Left lung (tissue), 10 donors: ENCODE data around the gene CLIC3. TPM values are rescaled to one million over a fixed set of nuclear protein-coding genes. Genes with fewer than 3 reads are reported as not detected.

ENCODE experiments used
- ATAC-seq: fragments of 200-7000 bp; cut with Tn5 transposase; one replicate; pipeline ENCODE4 v1.9.1; 2020; ENCODE audit warnings: moderate library complexity
- DNase-seq, 4 donors: peaks; one replicate each; pipeline ENCODE4 v3.0.0-alpha.2; 2013 to 2020
- H3K27ac ChIP-seq, 2 donors: fragments of 200-600 bp; sonication (generic) in 1 of 2; one replicate each; pipeline versions ENCODE4 v1.5.0 to v1.8.0; 2020 to 2021
- H3K27me3 ChIP-seq, 2 donors: fragments of 200-600 bp; sonication (generic) in 1 of 2; one replicate each; pipeline versions ENCODE4 v1.5.0 to v1.8.0; 2020 to 2021
- H3K36me3 ChIP-seq, 2 donors: fragments of 200-600 bp; sonication (generic) in 1 of 2; one replicate each; pipeline versions ENCODE4 v1.5.0 to v1.8.0; 2020 to 2021
- H3K4me1 ChIP-seq, 2 donors: fragments of 200-600 bp; one replicate each; pipeline ENCODE4 v1.8.0; 2021
- H3K4me3 ChIP-seq, 2 donors: fragments of 200-600 bp; sonication (generic) in 1 of 2; one replicate each; pipeline versions ENCODE4 v1.5.0 to v1.8.0; 2020 to 2021; ENCODE audit warnings: mild to moderate bottlenecking in 1 of 2
- H3K9me3 ChIP-seq, 2 donors: fragments of 200-600 bp; sonication (generic) in 1 of 2; one replicate each; pipeline versions ENCODE4 v1.5.0 to v1.8.0; 2020 to 2021
- intact Hi-C, 2 donors: fragments of 100-400 bp; cut with DNase I; formaldehyde crosslinking; loops; one replicate each; pipeline versions ENCODE4 v1.11.2 to v1.14.2; 2022
- polyA plus RNA-seq, 6 donors: library from polyadenylated mRNA; unstranded; fragments of 120-200 nt; gene quantifications; one replicate each; pipeline ENCODE4 v1.2.1, GENCODE V29; 2013; ENCODE audit not compliant: insufficient read length in 6 of 6
- total RNA-seq, 2 donors: library from RNA; stranded (reverse); fragmentation: NEBNext Ultra II Directional; extraction: Animal tissue kit (Norgen Biotek cat#: 25700); gene quantifications; one replicate each; pipeline ENCODE4 v1.2.1, GENCODE V29; 2021
- TF ChIP-seq, protein P1 (sequence below), 2 donors: fragments of 200-600 bp; sonication (generic) in 1 of 2; IDR thresholded peaks; one replicate each; pipeline versions ENCODE4 v1.5.0 to v1.8.0; 2021; ENCODE audit warnings: antibody characterized with exemption in 2 of 2
- donor health status: DM: no; HTN: yes; CAD: no.
- donor health status: DM: no; HTN: no; CAD: no.

Gene CLIC3
- total and polyA plus RNA-seq, 8 donors, result 30.7 to 85.4 (median 42.3) TPM

DNA sequence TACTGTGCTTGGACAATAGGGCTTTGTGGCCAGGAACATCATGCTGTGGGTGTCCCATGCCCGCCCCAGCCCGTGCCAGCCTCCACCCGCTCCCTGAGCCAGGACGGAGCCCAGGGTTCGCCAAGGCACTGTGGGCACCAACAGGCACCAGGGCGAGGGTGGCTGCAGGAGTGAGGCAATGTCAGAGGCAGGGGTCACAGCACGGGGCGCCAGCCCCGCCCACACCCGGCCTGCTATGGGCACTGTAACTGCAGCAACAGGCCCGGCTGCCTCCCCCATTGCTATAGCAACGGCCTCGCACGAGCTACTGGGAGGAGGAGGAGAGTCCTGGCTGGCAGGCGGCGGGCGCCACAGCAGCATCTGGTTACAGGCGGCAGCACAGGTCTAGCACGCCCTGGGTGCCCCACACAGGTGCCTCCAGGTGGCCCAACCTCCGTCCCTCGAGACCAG lies 29.2 kb upstream of the CLIC3 start:
- TF ChIP-seq, protein P1, sequence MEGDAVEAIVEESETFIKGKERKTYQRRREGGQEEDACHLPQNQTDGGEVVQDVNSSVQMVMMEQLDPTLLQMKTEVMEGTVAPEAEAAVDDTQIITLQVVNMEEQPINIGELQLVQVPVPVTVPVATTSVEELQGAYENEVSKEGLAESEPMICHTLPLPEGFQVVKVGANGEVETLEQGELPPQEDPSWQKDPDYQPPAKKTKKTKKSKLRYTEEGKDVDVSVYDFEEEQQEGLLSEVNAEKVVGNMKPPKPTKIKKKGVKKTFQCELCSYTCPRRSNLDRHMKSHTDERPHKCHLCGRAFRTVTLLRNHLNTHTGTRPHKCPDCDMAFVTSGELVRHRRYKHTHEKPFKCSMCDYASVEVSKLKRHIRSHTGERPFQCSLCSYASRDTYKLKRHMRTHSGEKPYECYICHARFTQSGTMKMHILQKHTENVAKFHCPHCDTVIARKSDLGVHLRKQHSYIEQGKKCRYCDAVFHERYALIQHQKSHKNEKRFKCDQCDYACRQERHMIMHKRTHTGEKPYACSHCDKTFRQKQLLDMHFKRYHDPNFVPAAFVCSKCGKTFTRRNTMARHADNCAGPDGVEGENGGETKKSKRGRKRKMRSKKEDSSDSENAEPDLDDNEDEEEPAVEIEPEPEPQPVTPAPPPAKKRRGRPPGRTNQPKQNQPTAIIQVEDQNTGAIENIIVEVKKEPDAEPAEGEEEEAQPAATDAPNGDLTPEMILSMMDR (IDR thresholded peaks at IDR 0.05), result no peak
- Histone ChIP-seq H3K4me1 (peaks cover 9 to 32% of the 10 kb centered on the region in 2 donors), H3K9me3 (no peaks in the 10 kb centered on the region), H3K36me3 (peaks cover 0 to 10% of the 10 kb centered on the region in 2 donors), H3K27ac (no peak overlapping the region), H3K4me3 (no peak overlapping the region), H3K27me3 (no peaks in the 10 kb centered on the region)
- ATAC-seq, result no peak
- DNase-seq, result peak in 1 of 4 donors; percentile 54
- intact Hi-C loops, result no loop called here

- Histone ChIP-seq H3K4me1 (peaks cover 2 to 13% of the 10 kb centered on the region in 2 donors), H3K27me3 (no peaks in the 10 kb centered on the region), H3K9me3 (no peaks in the 10 kb centered on the region), H3K27ac (no peak overlapping the region), H3K36me3 (peaks cover 0 to 15% of the 10 kb centered on the region in 2 donors), H3K4me3 (no peak overlapping the region)
- intact Hi-C loops, result no loop called here
- DNase-seq (no peak), ATAC-seq (no peak)
- TF ChIP-seq, protein P1 (IDR thresholded peaks at IDR 0.05), result no peak
Measured at GRCh38 chr9:137023583-137023991, 27.2 kb upstream of the CLIC3 start.

DNA sequence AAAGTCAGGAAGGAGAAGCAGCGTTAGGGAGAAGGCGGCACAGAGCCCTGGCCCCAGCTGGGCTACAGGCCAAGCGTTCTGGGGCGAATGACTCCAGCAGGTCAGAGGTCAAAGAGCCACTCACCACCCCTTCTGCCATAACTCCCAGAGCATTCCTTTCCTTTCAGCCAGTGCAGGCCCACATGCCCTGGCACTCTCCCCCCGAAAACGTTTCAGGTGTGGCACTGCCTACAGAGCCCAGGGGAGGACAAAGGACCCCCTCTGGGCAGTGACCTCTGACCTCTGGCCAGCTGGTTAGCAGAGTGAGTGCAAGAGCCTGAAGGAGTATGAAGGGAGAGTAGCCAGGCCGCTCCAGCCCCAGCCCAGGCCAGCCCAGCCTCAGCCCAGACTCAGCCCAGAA lies 26.8 kb upstream of the CLIC3 start:
- peaks cover 0 to 15% of the 10 kb centered on the region in 2 donors for H3K36me3 ChIP-seq
- H3K9me3 ChIP-seq, result no peaks in the 10 kb centered on the region
- no peak for ATAC-seq
- intact Hi-C loops, result no loop called here
- H3K27me3 ChIP-seq, result no peaks in the 10 kb centered on the region
- no peak overlapping the region for H3K27ac ChIP-seq
- no peak overlapping the region for H3K4me3 ChIP-seq
- H3K4me1 ChIP-seq, result peaks cover 0 to 10% of the 10 kb centered on the region in 2 donors
- TF ChIP-seq, protein P1 (IDR thresholded peaks at IDR 0.05), result no peak
- no peak for DNase-seq

- Histone ChIP-seq H3K27ac (no peak overlapping the region), H3K36me3 (peaks cover 0 to 20% of the 10 kb centered on the region in 2 donors), H3K27me3 (no peaks in the 10 kb centered on the region), H3K9me3 (no peaks in the 10 kb centered on the region), H3K4me3 (no peak overlapping the region), H3K4me1 (peaks cover 0 to 9% of the 10 kb centered on the region in 2 donors)
- ATAC-seq (no peak), DNase-seq (no peak)
- intact Hi-C loops, result no loop called here
- TF ChIP-seq, protein P1 (IDR thresholded peaks at IDR 0.05), result no peak
Measured at GRCh38 chr9:137022662-137023008, 26.3 kb upstream of the CLIC3 start.

DNA sequence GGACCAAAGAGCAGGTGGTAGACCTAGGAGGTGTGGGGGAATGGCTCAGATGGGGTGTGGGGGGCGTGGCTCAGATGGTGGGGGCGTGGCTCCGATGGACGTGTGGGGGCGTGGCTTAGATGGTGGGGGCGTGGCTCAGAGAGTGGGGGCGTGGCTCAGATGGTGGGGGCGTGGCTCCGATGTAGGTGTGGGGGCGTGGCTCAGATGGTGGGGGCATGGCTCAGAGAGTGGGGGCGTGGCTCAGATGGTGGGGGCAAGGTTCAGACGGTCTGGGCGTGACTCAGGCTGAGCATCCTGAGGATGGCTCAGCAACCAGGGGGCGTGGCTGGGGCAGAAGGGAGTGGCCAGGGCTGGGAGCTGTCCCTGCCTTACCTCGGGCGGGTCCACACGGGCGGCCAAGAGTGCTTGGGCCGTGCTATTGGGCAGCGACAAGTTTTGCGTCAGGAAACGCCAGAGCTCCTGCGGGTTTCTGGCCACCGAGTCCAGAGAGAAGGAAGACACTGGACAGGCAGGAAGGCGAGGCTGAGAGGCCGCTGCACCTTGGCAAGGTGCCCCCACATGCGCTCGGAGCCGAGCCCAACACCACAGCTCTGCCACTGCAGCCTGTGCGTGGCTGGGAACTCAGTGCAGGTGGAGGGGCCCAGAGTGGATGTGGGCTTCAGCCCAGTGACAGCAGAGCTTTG lies 25.8 kb upstream of the CLIC3 start:
- Histone ChIP-seq H3K9me3 (no peaks in the 10 kb centered on the region), H3K4me3 (no peak overlapping the region), H3K4me1 (peaks cover 0 to 4% of the 10 kb centered on the region in 2 donors), H3K27me3 (no peaks in the 10 kb centered on the region), H3K27ac (no peak overlapping the region), H3K36me3 (peaks cover 0 to 25% of the 10 kb centered on the region in 2 donors)
- TF ChIP-seq, protein P1 (IDR thresholded peaks at IDR 0.05), result no peak
- DNase-seq (peak in 1 of 4 donors; percentile 90), ATAC-seq (peak; percentile 35)
- intact Hi-C loops, result no loop called here
